ENCODE measurements around the gene KANK2. TPM values are rescaled to one million over a fixed set of nuclear protein-coding genes. Genes with fewer than 3 reads are reported as not detected.

The KANK2 gene
- total and polyA plus RNA-seq, 2 of the 13 experiments (the other 11 are each of a cell fraction or from before 2014, with no cell fraction given): 5.7 to 12.9 TPM

DNA sequence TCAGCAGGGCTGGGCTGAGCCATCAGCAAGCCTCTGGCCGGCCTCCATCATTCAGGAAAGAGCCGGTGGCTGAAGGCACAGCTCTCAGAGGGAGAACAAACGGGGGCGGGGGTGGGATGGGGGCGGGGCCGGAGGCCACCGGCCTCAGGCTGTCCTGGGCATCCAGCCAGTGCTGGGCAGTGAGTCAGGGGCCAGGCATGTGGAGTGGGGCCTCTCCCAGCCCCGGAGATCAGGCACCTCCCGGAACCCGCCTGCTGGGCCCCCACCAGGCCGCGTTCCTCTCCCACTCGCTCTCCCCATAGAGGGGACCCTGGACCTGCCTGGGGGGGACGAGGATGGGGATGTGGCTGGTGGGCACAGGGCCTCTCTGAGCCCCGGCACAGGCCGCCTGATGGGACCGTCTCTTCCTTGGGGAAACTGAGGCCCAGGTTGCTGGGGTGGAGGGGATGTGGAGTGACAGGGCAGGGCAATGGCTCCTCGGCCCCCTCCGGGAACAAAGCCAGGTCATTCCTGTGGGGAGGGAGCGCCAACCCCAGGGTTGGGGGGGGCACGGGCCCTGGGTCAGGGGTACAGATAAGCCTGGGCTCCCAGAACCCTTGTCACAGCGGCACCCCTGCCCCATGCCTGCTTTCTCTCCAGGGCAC, 54.7 kb downstream of the KANK2 start (continued):
- TF ChIP-seq, protein P1, sequence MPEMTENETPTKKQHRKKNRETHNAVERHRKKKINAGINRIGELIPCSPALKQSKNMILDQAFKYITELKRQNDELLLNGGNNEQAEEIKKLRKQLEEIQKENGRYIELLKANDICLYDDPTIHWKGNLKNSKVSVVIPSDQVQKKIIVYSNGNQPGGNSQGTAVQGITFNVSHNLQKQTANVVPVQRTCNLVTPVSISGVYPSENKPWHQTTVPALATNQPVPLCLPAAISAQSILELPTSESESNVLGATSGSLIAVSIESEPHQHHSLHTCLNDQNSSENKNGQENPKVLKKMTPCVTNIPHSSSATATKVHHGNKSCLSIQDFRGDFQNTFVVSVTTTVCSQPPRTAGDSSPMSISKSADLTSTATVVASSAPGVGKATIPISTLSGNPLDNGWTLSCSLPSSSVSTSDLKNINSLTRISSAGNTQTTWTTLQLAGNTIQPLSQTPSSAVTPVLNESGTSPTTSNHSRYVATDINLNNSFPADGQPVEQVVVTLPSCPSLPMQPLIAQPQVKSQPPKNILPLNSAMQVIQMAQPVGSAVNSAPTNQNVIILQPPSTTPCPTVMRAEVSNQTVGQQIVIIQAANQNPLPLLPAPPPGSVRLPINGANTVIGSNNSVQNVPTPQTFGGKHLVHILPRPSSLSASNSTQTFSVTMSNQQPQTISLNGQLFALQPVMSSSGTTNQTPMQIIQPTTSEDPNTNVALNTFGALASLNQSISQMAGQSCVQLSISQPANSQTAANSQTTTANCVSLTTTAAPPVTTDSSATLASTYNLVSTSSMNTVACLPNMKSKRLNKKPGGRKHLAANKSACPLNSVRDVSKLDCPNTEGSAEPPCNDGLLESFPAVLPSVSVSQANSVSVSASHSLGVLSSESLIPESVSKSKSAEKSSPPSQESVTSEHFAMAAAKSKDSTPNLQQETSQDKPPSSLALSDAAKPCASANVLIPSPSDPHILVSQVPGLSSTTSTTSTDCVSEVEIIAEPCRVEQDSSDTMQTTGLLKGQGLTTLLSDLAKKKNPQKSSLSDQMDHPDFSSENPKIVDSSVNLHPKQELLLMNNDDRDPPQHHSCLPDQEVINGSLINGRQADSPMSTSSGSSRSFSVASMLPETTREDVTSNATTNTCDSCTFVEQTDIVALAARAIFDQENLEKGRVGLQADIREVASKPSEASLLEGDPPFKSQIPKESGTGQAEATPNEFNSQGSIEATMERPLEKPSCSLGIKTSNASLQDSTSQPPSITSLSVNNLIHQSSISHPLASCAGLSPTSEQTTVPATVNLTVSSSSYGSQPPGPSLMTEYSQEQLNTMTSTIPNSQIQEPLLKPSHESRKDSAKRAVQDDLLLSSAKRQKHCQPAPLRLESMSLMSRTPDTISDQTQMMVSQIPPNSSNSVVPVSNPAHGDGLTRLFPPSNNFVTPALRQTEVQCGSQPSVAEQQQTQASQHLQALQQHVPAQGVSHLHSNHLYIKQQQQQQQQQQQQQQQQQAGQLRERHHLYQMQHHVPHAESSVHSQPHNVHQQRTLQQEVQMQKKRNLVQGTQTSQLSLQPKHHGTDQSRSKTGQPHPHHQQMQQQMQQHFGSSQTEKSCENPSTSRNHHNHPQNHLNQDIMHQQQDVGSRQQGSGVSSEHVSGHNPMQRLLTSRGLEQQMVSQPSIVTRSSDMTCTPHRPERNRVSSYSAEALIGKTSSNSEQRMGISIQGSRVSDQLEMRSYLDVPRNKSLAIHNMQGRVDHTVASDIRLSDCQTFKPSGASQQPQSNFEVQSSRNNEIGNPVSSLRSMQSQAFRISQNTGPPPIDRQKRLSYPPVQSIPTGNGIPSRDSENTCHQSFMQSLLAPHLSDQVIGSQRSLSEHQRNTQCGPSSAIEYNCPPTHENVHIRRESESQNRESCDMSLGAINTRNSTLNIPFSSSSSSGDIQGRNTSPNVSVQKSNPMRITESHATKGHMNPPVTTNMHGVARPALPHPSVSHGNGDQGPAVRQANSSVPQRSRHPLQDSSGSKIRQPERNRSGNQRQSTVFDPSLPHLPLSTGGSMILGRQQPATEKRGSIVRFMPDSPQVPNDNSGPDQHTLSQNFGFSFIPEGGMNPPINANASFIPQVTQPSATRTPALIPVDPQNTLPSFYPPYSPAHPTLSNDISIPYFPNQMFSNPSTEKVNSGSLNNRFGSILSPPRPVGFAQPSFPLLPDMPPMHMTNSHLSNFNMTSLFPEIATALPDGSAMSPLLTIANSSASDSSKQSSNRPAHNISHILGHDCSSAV (CRISPR knock-in tag; IDR thresholded peaks at IDR 0.05; ENCODE audit: borderline replicate concordance): no peak
- TF ChIP-seq PHF5A (CRISPR knock-in tag; IDR thresholded peaks at IDR 0.05; ENCODE audit: low read depth, unreplicated experiment) (peak; percentile 63), JUN (CRISPR knock-in tag; IDR thresholded peaks at IDR 0.05) (peak; percentile 80; the same call in 1 of the 2 replicates), NKX3-1 (CRISPR knock-in tag; IDR thresholded peaks at IDR 0.05) (no peak), ZFP90 (CRISPR knock-in tag; IDR thresholded peaks at IDR 0.05; ENCODE audit: borderline replicate concordance) (no peak), PRDM15 (CRISPR knock-in tag; IDR thresholded peaks at IDR 0.05) (no peak), CREB1 (IDR thresholded peaks at IDR 0.05) (no peak), CREB1 (CRISPR knock-in tag; IDR thresholded peaks at IDR 0.05) (no peak), SOX6 (IDR thresholded peaks at IDR 0.05) (no peak), SOX6 (CRISPR knock-in tag; IDR thresholded peaks at IDR 0.05) (peak; percentile 65), ZBTB21 (CRISPR knock-in tag; IDR thresholded peaks at IDR 0.05) (no peak), EZH2 (conservative IDR thresholded peaks at IDR 0.05; ENCODE audit: low read depth, low read length) (no peak), ETV6 (CRISPR knock-in tag; conservative IDR thresholded peaks at IDR 0.05) (no peak)
- TF ChIP-seq, protein P2, sequence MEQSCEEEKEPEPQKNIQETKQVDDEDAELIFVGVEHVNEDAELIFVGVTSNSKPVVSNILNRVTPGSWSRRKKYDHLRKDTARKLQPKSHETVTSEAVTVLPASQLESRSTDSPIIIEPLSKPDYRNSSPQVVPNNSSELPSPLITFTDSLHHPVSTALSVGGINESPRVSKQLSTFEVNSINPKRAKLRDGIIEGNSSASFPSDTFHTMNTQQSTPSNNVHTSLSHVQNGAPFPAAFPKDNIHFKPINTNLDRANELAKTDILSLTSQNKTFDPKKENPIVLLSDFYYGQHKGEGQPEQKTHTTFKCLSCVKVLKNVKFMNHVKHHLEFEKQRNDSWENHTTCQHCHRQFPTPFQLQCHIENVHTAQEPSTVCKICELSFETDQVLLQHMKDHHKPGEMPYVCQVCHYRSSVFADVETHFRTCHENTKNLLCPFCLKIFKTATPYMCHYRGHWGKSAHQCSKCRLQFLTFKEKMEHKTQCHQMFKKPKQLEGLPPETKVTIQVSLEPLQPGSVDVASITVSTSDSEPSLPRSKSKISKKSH (CRISPR knock-in tag; IDR thresholded peaks at IDR 0.05; ENCODE audit: borderline replicate concordance): 0 out of 2 replicates have a peak, but pooled peaks have one; percentile 20
- TF ChIP-seq, protein P3, sequence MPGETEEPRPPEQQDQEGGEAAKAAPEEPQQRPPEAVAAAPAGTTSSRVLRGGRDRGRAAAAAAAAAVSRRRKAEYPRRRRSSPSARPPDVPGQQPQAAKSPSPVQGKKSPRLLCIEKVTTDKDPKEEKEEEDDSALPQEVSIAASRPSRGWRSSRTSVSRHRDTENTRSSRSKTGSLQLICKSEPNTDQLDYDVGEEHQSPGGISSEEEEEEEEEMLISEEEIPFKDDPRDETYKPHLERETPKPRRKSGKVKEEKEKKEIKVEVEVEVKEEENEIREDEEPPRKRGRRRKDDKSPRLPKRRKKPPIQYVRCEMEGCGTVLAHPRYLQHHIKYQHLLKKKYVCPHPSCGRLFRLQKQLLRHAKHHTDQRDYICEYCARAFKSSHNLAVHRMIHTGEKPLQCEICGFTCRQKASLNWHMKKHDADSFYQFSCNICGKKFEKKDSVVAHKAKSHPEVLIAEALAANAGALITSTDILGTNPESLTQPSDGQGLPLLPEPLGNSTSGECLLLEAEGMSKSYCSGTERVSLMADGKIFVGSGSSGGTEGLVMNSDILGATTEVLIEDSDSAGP (CRISPR knock-in tag; IDR thresholded peaks at IDR 0.05; ENCODE audit: borderline replicate concordance): no peak

Measured in HepG2 (cell line).